ENCODE data around the gene NSRP1. TPM values are rescaled to one million over a fixed set of nuclear protein-coding genes. Genes with fewer than 3 reads are reported as not detected.
A peak's percentile ranks its signal among the peaks of the same experiment; 100 is the strongest.

Gene NSRP1
- total and polyA plus RNA-seq, 2 of the 13 experiments (the other 11 are each of a cell fraction or from before 2014, with no cell fraction given) = 7.0 to 14.3 TPM

DNA sequence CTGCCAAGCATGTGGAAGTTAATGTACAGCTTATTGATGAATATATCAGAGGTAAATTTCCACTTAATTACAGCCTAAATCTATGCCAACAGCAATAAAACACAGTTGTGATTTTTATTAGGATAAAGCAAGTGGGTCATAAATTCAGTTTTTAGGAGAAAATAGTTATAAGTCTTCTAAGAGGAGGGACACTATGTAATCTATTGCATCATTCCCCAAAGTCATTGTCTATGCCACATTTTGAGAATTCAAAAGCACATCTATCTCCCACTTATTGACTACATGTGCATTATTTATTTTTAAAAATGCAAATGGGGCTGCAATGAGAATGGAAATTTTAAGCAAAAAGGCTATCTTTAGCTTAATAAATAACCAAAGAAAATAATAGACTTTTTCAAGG lies 23.7 kb upstream of the NSRP1 start:
- intact Hi-C loops (cut with micrococcal nuclease; ENCODE audit: unreplicated experiment) = loop anchor here (1.0 to 10.0 kb wide), 3 partner anchors 67 to 288 kb away; partner anchors contain the start of gene SSH2
- no peak overlapping the region for H3K4me3 ChIP-seq (replicated peaks in 1 of 3; ENCODE audit: insufficient read depth in 1 of 3, low read depth in 2 of 3, low read length in 3 of 3)
- H3K27ac ChIP-seq (ENCODE audit: extremely low read length, insufficient read depth, low read length) = no peak overlapping the region
- H2AFZ ChIP-seq (ENCODE audit: low read length) = no peak overlapping the region
- H3K36me3 ChIP-seq (replicated peaks in 1 of 2; ENCODE audit: control insufficient read depth in 1 of 2, insufficient read depth in 2 of 2, low read length in 2 of 2) = no peaks in the 10 kb centered on the region
- peaks cover 0 to 23% of the 10 kb centered on the region in 2 experiments; a peak in 2 of 5 replicates for H3K27me3 ChIP-seq (ENCODE audit: control insufficient read depth in 1 of 2, insufficient read depth in 2 of 2, low read length in 2 of 2)
- H4K20me1 ChIP-seq (ENCODE audit: insufficient read depth, low read length) = no peaks in the 10 kb centered on the region
- FAIRE-seq (no peak), ATAC-seq (no peak), DNase-seq (ENCODE audit: low spot score) (no peak)
- POLR2A ChIA-PET = no interaction called here
- no TSS peak for BruUV-seq (replicated peaks)
- in situ Hi-C loops (cut with HindIII; ENCODE audit: extremely low pct_ligation_motif_present, low pct_unique_long_range_greater_than_20kb) = no loop called here
- no peak overlapping the region for H3K4me2 ChIP-seq (ENCODE audit: low read depth, low read length)
- H3K4me1 ChIP-seq (ENCODE audit: insufficient read depth, low read length) = peaks cover 10% of the 10 kb centered on the region
- H3K79me2 ChIP-seq (ENCODE audit: insufficient read depth, low read length) = no peaks in the 10 kb centered on the region
- H3K9me3 ChIP-seq (ENCODE audit: low read length) = no peaks in the 10 kb centered on the region
- CTCF ChIA-PET (ENCODE audit: low intra/inter-chr PET ratio, low total read pairs) = interaction anchor here (1.1 to 3.5 kb wide), 2 partner anchors 66 to 71 kb away, joined by 5 to 20 read pairs; no protein-coding TSS in a partner anchor
- TF ChIP-seq, protein P1, sequence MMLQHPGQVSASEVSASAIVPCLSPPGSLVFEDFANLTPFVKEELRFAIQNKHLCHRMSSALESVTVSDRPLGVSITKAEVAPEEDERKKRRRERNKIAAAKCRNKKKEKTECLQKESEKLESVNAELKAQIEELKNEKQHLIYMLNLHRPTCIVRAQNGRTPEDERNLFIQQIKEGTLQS (CRISPR knock-in tag; IDR thresholded peaks at IDR 0.05) = no peak
- TF ChIP-seq ZNF670 (CRISPR knock-in tag; IDR thresholded peaks at IDR 0.05; ENCODE audit: borderline replicate concordance) = no peak
- TF ChIP-seq CEBPB (IDR thresholded peaks at IDR 0.05; ENCODE audit: borderline replicate concordance, low read depth, low read length) = peak; percentile 10; the same call in 1 of the 2 replicates
- TF ChIP-seq ZBTB7A (CRISPR knock-in tag; IDR thresholded peaks at IDR 0.05) = no peak
- TF ChIP-seq ZNF484 (CRISPR knock-in tag; IDR thresholded peaks at IDR 0.05; ENCODE audit: borderline replicate concordance, low read depth) = no peak
- TF ChIP-seq ATF7 (IDR thresholded peaks at IDR 0.05) = peak; percentile 19; the same call in 1 of the 2 replicates
- no peak for TF ChIP-seq ATF7 (CRISPR knock-in tag; IDR thresholded peaks at IDR 0.05)
- no peak for TF ChIP-seq ERF (CRISPR knock-in tag; IDR thresholded peaks at IDR 0.05)
- TF ChIP-seq, protein P2, sequence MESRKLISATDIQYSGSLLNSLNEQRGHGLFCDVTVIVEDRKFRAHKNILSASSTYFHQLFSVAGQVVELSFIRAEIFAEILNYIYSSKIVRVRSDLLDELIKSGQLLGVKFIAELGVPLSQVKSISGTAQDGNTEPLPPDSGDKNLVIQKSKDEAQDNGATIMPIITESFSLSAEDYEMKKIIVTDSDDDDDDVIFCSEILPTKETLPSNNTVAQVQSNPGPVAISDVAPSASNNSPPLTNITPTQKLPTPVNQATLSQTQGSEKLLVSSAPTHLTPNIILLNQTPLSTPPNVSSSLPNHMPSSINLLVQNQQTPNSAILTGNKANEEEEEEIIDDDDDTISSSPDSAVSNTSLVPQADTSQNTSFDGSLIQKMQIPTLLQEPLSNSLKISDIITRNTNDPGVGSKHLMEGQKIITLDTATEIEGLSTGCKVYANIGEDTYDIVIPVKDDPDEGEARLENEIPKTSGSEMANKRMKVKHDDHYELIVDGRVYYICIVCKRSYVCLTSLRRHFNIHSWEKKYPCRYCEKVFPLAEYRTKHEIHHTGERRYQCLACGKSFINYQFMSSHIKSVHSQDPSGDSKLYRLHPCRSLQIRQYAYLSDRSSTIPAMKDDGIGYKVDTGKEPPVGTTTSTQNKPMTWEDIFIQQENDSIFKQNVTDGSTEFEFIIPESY (CRISPR knock-in tag; IDR thresholded peaks at IDR 0.05) = no peak
- no peak overlapping the region for H3K9ac ChIP-seq (ENCODE audit: insufficient read depth, low read depth, low read length)

Data from HepG2 (cell line).